Liver (tissue), 3 donors: ENCODE measurements around the gene KBTBD13.
A peak's percentile ranks its signal among the peaks of the same experiment; 100 is the strongest.

Source experiments
- ATF3 ChIP-seq: IDR thresholded peaks from 2 replicates; pipeline ENCODE4 v1.6.1; 2016; ENCODE audit warnings: antibody characterized with exemption
- EGR1 ChIP-seq, 2 donors: IDR thresholded peaks; 2 replicates each; pipeline ENCODE4 v1.6.1; 2016 to 2018; ENCODE audit warnings: antibody characterized with exemption in 2 of 2, low read depth in 2 of 2
- GABPA ChIP-seq, 2 donors: IDR thresholded peaks in 1 of 2; conservative IDR thresholded peaks in 1 of 2; 2 replicates each; pipeline ENCODE4 v1.6.1; 2016; ENCODE audit warnings: antibody characterized with exemption in 2 of 2, mild to moderate bottlenecking in 1 of 2, moderate library complexity in 1 of 2
- HNF4A ChIP-seq, 2 donors: conservative IDR thresholded peaks; 2 replicates each; pipeline ENCODE4 v1.6.1; 2016; ENCODE audit warnings: antibody characterized with exemption in 2 of 2, mild to moderate bottlenecking in 2 of 2
- JUND ChIP-seq, 2 donors: IDR thresholded peaks; 2 replicates each; pipeline ENCODE4 v1.6.1; 2016; ENCODE audit warnings: antibody characterized with exemption in 2 of 2
- MAX ChIP-seq: IDR thresholded peaks from 2 replicates; pipeline ENCODE4 v1.6.1; 2016; ENCODE audit warnings: antibody characterized with exemption
- RAD21 ChIP-seq, 2 donors: IDR thresholded peaks; 2 replicates each; pipeline ENCODE4 v1.6.1; 2016; ENCODE audit warnings: antibody characterized with exemption in 2 of 2, mild to moderate bottlenecking in 2 of 2
- SP1 ChIP-seq: IDR thresholded peaks from 2 replicates; pipeline ENCODE4 v1.6.1; 2018; ENCODE audit warnings: antibody characterized with exemption, mild to moderate bottlenecking
- TAF1 ChIP-seq: conservative IDR thresholded peaks from 2 replicates; pipeline ENCODE4 v1.6.1; 2016; ENCODE audit warnings: antibody characterized with exemption, mild to moderate bottlenecking
- TF ChIP-seq, protein P1 (sequence below): fragments of 150-350 bp; IDR thresholded peaks from 2 replicates; pipeline ENCODE4 v1.5.1; 2017; ENCODE audit warnings: improper control_type of control experiment, low read depth, low read length; ENCODE audit not compliant: missing input control
- donor health status: healthy.
- donor health status: healthy.

- TF ChIP-seq, protein P1, sequence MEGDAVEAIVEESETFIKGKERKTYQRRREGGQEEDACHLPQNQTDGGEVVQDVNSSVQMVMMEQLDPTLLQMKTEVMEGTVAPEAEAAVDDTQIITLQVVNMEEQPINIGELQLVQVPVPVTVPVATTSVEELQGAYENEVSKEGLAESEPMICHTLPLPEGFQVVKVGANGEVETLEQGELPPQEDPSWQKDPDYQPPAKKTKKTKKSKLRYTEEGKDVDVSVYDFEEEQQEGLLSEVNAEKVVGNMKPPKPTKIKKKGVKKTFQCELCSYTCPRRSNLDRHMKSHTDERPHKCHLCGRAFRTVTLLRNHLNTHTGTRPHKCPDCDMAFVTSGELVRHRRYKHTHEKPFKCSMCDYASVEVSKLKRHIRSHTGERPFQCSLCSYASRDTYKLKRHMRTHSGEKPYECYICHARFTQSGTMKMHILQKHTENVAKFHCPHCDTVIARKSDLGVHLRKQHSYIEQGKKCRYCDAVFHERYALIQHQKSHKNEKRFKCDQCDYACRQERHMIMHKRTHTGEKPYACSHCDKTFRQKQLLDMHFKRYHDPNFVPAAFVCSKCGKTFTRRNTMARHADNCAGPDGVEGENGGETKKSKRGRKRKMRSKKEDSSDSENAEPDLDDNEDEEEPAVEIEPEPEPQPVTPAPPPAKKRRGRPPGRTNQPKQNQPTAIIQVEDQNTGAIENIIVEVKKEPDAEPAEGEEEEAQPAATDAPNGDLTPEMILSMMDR = peak; percentile 35
- TF ChIP-seq RAD21 (IDR thresholded peaks at IDR 0.05) = peak; percentile 64 to 82
- no peak for TF ChIP-seq TAF1
- TF ChIP-seq EGR1 (IDR thresholded peaks at IDR 0.05; ENCODE audit: low read depth in 2 of 2) = no peak
- TF ChIP-seq GABPA (IDR thresholded peaks at IDR 0.05 in 1 of 2, conservative IDR thresholded peaks at IDR 0.05 in 1 of 2) = no peak
- no peak for TF ChIP-seq SP1
- TF ChIP-seq ATF3 = no peak
- no peak for TF ChIP-seq HNF4A (conservative IDR thresholded peaks at IDR 0.05)
- no peak for TF ChIP-seq MAX
- TF ChIP-seq JUND (IDR thresholded peaks at IDR 0.05) = no peak
These were observed 1.4 kb downstream of the KBTBD13 start for GRCh38 chr15:65077981-65078352.
